ENCODE results near the gene BNC2.

Gene BNC2

DNA sequence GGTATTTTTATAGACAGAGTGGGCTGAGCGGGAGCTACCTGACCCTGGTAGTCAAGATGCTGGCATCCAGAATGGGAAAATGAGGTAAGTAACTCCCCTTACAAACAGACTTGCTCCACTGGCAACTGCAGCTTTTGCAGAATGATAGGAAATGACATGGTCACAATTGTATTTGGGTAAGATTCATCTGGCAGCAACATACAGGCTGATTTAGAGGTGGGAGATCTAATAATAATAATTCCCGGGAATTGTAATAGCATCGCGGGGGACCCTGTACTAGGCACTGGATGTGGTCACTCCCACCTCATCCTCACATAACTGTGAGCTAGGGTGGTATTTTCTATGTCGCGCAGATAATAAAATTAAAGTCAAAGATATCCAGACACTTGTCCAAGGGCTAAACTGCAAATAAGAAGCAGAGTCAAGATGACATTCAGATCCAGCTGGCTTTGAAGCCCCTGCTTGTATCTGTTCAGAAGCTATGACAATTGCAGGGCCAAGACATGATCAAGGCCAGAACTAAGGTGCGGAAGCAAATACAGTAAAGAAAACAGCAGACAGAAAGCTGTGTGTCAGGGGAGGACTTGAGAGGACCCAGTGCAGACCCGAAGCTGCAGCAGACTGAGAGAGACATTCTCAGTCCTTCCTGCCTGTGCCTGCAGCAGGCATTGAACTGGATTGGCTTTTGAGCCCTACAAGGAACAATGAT, 507.2 kb downstream of the BNC2 start:
- no peak for DNase-seq

DNA sequence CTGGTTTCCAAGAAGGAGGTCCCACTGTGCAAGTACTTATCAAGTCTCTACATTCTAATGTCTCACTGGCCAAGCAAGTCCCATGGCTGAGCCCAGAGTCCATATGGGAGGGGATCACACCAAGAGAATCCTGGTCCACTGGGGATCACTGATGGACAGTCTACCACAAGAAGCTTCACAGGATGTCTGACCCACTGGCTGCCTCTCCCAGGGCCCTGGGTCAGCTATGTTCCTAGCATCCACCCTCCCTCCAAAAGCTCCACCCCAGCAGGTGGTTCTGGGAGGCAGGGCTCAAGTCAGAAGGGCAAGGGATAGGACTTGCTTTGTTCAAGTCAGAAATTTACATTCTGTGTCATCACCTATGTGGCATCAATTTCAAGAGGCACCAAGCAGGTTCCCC, 508.5 kb downstream of the BNC2 start:
- DNase-seq = no peak

DNA sequence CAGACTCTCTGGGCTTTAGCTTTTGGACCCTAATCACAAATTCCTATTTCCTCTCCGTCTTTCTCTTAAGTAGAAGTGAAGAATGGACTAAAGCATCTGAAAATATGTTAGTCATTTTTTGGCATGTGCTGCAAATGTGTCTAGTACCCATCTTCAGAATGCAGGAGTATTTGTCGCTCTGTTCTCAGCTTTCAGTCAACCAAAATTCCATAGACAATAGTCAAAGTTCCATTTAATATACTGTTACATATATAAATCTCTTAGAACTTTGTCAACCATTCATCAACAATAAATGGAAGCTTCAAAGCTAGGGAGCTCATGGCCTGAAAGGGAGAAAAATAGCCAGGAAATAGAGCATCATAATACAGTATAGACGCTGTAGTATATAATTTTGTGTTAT, 509.4 kb downstream of the BNC2 start:
- DNase-seq = no peak

DNA sequence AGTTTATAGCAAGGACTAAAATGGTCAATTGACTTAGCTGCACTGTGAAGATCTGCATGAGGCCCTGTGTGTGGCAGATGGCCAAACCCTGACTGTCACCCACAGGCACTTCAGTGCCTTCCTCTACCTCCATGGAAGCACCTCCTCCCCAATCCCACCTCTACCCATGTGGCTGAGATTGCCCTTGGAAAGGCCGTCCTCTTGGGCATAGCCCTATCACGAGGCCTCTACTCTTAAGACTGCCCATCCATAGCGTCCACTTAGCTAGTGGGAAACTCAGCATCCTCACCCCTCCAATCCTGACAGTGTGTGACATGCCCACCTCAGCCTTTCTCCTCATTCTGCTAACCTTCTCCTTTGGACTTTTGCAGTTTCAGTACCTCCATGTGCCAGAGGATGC, 510.2 kb downstream of the BNC2 start:
- DNase-seq = no peak

All from right kidney (tissue), 1 donor.